Right ventricle myocardium inferior (tissue), 1 donor: ENCODE measurements around the gene RPS10. TPM values are rescaled to one million over a fixed set of nuclear protein-coding genes. Genes with fewer than 3 reads are reported as not detected.
A peak's percentile ranks its signal among the peaks of the same experiment; 100 is the strongest.

Experiments
- ATAC-seq: fragments of 200-7000 bp; cut with Tn5 transposase; one replicate; pipeline ENCODE4 v1.9.1; 2020; ENCODE audit warnings: mild to moderate bottlenecking, moderate library complexity
- DNase-seq: peaks from one replicate; pipeline ENCODE4 v3.0.0; 2021; ENCODE audit errors: missing footprints
- intact Hi-C: fragments of 100-400 bp; cut with DNase I; formaldehyde crosslinking; loops from one replicate; pipeline ENCODE4 v1.11.0; 2022
- long read RNA-seq: library from polyadenylated mRNA; unstranded; transcript quantifications from one replicate; pipeline ENCODE4 v2.0.0, GENCODE V29; 2021
- total RNA-seq: library from RNA; stranded (reverse); fragmentation: NEBNext Ultra II Directional; extraction: Animal tissue kit (Norgen Biotek cat#: 25700); gene quantifications from one replicate; pipeline ENCODE4 v1.2.1, GENCODE V29; 2021
- donor health status: DM: no; HTN: yes; CAD: no; lungs with severe emphysema.

The RPS10 gene
- 718 TPM for total RNA-seq
- long read RNA-seq, transcript RPS10-209 (6 exons, 588 nt) = major isoform, 105 of 125 reads
- long read RNA-seq, partial matches to known transcripts = 16 of 125 reads
- long read RNA-seq, other reads (novel, unspliced or antisense) = 0 of 125 reads

GRCh38 chr6:34425498-34426410 lies at the start of gene RPS10:
Gene RPS10, minus strand, starts transcription at chr6:34426069. Its CDS starts 848 bp downstream, at chr6:34425221.
- intact Hi-C loops = loop anchor here (1.0 kb wide), 1 partner anchor 30 kb away; no protein-coding TSS in a partner anchor
- ATAC-seq = peak; percentile 99

GRCh38 chr6:34475238-34475682 lies 49.4 kb upstream of the RPS10 start:
- intact Hi-C loops = no loop called here
- DNase-seq (no peak), ATAC-seq (no peak)

More at GRCh38 chr6:34425498-34426410, at the start of gene RPS10:
- DNase-seq = peak; percentile 97

- intact Hi-C loops = no loop called here
- ATAC-seq (no peak), DNase-seq (no peak)
Observed at GRCh38 chr6:34474754-34475153, 48.9 kb upstream of the RPS10 start.

- intact Hi-C loops = no loop called here
- DNase-seq (no peak), ATAC-seq (no peak)
Observed at GRCh38 chr6:34473967-34474366, 48.1 kb upstream of the RPS10 start.

- ATAC-seq = no peak
- no peak for DNase-seq
- intact Hi-C loops = no loop called here
Observed at GRCh38 chr6:34472425-34472824, 46.6 kb upstream of the RPS10 start.

- no peak for DNase-seq
- ATAC-seq = no peak
- intact Hi-C loops = no loop called here
Observed at GRCh38 chr6:34469499-34469898, 43.6 kb upstream of the RPS10 start.

- intact Hi-C loops = no loop called here
Observed at GRCh38 chr6:34468378-34468892, 42.6 kb upstream of the RPS10 start.

GRCh38 chr6:34466242-34467185 lies 40.6 kb upstream of the RPS10 start:
- ATAC-seq (no peak), DNase-seq (no peak)
- intact Hi-C loops = no loop called here

More at GRCh38 chr6:34468378-34468892, 42.6 kb upstream of the RPS10 start:
- DNase-seq (no peak), ATAC-seq (no peak)

- ATAC-seq (peak; percentile 63), DNase-seq (no peak)
- intact Hi-C loops = no loop called here
Observed at GRCh38 chr6:34465531-34466241, 39.8 kb upstream of the RPS10 start, which contains the start of gene PACSIN1. Gene PACSIN1, plus strand, starts transcription at chr6:34466076. Its CDS starts 60,230 bp downstream, at chr6:34526306.

- DNase-seq (no peak), ATAC-seq (no peak)
- intact Hi-C loops = no loop called here
Observed at GRCh38 chr6:34463849-34464248, 38.0 kb upstream of the RPS10 start.

GRCh38 chr6:34463299-34463698 lies 37.4 kb upstream of the RPS10 start:
- DNase-seq (no peak), ATAC-seq (no peak)
- intact Hi-C loops = no loop called here

GRCh38 chr6:34462551-34462971 lies 36.7 kb upstream of the RPS10 start:
- no peak for DNase-seq
- ATAC-seq = peak; percentile 95
- intact Hi-C loops = no loop called here

GRCh38 chr6:34462010-34462409 lies 36.1 kb upstream of the RPS10 start:
- DNase-seq (no peak), ATAC-seq (no peak)
- intact Hi-C loops = no loop called here

GRCh38 chr6:34460796-34461507 lies 35.1 kb upstream of the RPS10 start:
- ATAC-seq = no peak
- intact Hi-C loops = loop anchor here (1.0 kb wide), 1 partner anchor 148 kb away; no protein-coding TSS in a partner anchor
- DNase-seq = no peak

GRCh38 chr6:34459899-34460593 lies 34.2 kb upstream of the RPS10 start:
- DNase-seq (no peak), ATAC-seq (peak; percentile 53)
- intact Hi-C loops = loop anchor here (1.0 kb wide), 1 partner anchor 149 kb away; no protein-coding TSS in a partner anchor

- no peak for DNase-seq
- intact Hi-C loops = no loop called here
- ATAC-seq = no peak
Observed at GRCh38 chr6:34457742-34458735, 32.2 kb upstream of the RPS10 start.
